Liver (tissue), 9 donors: ENCODE results near the gene NOTCH4. TPM values are rescaled to one million over a fixed set of nuclear protein-coding genes. Genes with fewer than 3 reads are reported as not detected.
A peak's percentile ranks its signal among the peaks of the same experiment; 100 is the strongest.

Experiments used
- DNase-seq: peaks from one replicate; pipeline ENCODE4 v3.0.0-alpha.2; 2017; ENCODE audit warnings: low spot score
- H3K27ac ChIP-seq, 2 donors: one replicate each; pipeline ENCODE4 v1.7.0; 2013; ENCODE audit warnings: inconsistent platforms in 2 of 2, low read length in 2 of 2, control low read depth in 1 of 2, low read depth in 1 of 2, mild to moderate bottlenecking in 1 of 2
- H3K27me3 ChIP-seq, 4 donors: one replicate each; pipeline versions ENCODE4 v1.6.1 to v1.7.0; 2013; ENCODE audit warnings: low read length in 3 of 4, inconsistent platforms in 1 of 4, mild to moderate bottlenecking in 1 of 4, moderate library complexity in 1 of 4; ENCODE audit not compliant: control insufficient read depth in 4 of 4, insufficient read depth in 4 of 4
- H3K36me3 ChIP-seq, 4 donors: one replicate each; pipeline versions ENCODE4 v1.6.1 to v1.7.0; 2013; ENCODE audit warnings: low read length in 3 of 4, mild to moderate bottlenecking in 3 of 4, low read depth in 1 of 4, moderate library complexity in 1 of 4; ENCODE audit not compliant: control insufficient read depth in 4 of 4, insufficient read depth in 3 of 4
- H3K4me1 ChIP-seq, 4 donors: one replicate each; pipeline versions ENCODE4 v1.6.1 to v1.7.0; 2013; ENCODE audit warnings: low read length in 3 of 4, mild to moderate bottlenecking in 3 of 4, moderate library complexity in 1 of 4; ENCODE audit not compliant: control insufficient read depth in 4 of 4, insufficient read depth in 4 of 4
- H3K4me3 ChIP-seq, 3 donors: one replicate each; pipeline versions ENCODE4 v1.6.1 to v1.7.0; 2013; ENCODE audit warnings: low read length in 3 of 3, control low read depth in 1 of 3, low read depth in 1 of 3, mild to moderate bottlenecking in 1 of 3
- H3K9ac ChIP-seq, 2 donors: one replicate each; pipeline ENCODE4 v1.7.0; 2013; ENCODE audit warnings: low read length in 2 of 2, mild to moderate bottlenecking in 2 of 2, moderate library complexity in 2 of 2, control low read depth in 1 of 2, low read depth in 1 of 2
- H3K9me3 ChIP-seq, 4 donors: one replicate each; pipeline versions ENCODE4 v1.6.1 to v1.7.0; 2013; ENCODE audit warnings: low read length in 3 of 4; ENCODE audit not compliant: control insufficient read depth in 4 of 4
- CTCF ChIP-seq: fragments of 150-350 bp; IDR thresholded peaks from 2 replicates; pipeline ENCODE4 v1.5.1; 2017; ENCODE audit warnings: improper control_type of control experiment, low read depth, low read length; ENCODE audit not compliant: missing input control
- EGR1 ChIP-seq, 2 donors: IDR thresholded peaks; 2 replicates each; pipeline ENCODE4 v1.6.1; 2016 to 2018; ENCODE audit warnings: antibody characterized with exemption in 2 of 2, low read depth in 2 of 2
- FOXA1 ChIP-seq: IDR thresholded peaks from 2 replicates; pipeline ENCODE4 v1.6.1; 2016; ENCODE audit warnings: antibody characterized with exemption
- FOXA2 ChIP-seq: IDR thresholded peaks from 2 replicates; pipeline ENCODE4 v1.6.1; 2016; ENCODE audit warnings: antibody characterized with exemption
- GABPA ChIP-seq, 2 donors: IDR thresholded peaks in 1 of 2; conservative IDR thresholded peaks in 1 of 2; 2 replicates each; pipeline ENCODE4 v1.6.1; 2016; ENCODE audit warnings: antibody characterized with exemption in 2 of 2, mild to moderate bottlenecking in 1 of 2, moderate library complexity in 1 of 2
- HNF4A ChIP-seq, 2 donors: conservative IDR thresholded peaks; 2 replicates each; pipeline ENCODE4 v1.6.1; 2016; ENCODE audit warnings: antibody characterized with exemption in 2 of 2, mild to moderate bottlenecking in 2 of 2
- HNF4G ChIP-seq: IDR thresholded peaks from 2 replicates; pipeline ENCODE4 v1.6.1; 2016; ENCODE audit warnings: antibody characterized with exemption
- JUND ChIP-seq, 2 donors: IDR thresholded peaks; 2 replicates each; pipeline ENCODE4 v1.6.1; 2016; ENCODE audit warnings: antibody characterized with exemption in 2 of 2
- MAX ChIP-seq: IDR thresholded peaks from 2 replicates; pipeline ENCODE4 v1.6.1; 2016; ENCODE audit warnings: antibody characterized with exemption
- NR2F2 ChIP-seq: IDR thresholded peaks from 2 replicates; pipeline ENCODE4 v1.6.1; 2016; ENCODE audit warnings: antibody characterized with exemption
- RAD21 ChIP-seq, 2 donors: IDR thresholded peaks; 2 replicates each; pipeline ENCODE4 v1.6.1; 2016; ENCODE audit warnings: antibody characterized with exemption in 2 of 2, mild to moderate bottlenecking in 2 of 2
- REST ChIP-seq: IDR thresholded peaks from 2 replicates; pipeline ENCODE4 v1.6.1; 2016; ENCODE audit warnings: antibody characterized with exemption, mild to moderate bottlenecking
- RXRA ChIP-seq, 2 donors: IDR thresholded peaks; 2 replicates each; pipeline ENCODE4 v1.6.1; 2017 to 2018; ENCODE audit warnings: antibody characterized with exemption in 2 of 2, mild to moderate bottlenecking in 1 of 2
- SP1 ChIP-seq: IDR thresholded peaks from 2 replicates; pipeline ENCODE4 v1.6.1; 2018; ENCODE audit warnings: antibody characterized with exemption, mild to moderate bottlenecking
- TAF1 ChIP-seq: conservative IDR thresholded peaks from 2 replicates; pipeline ENCODE4 v1.6.1; 2016; ENCODE audit warnings: antibody characterized with exemption, mild to moderate bottlenecking
- YY1 ChIP-seq: IDR thresholded peaks from 2 replicates; pipeline ENCODE4 v1.6.1; 2016; ENCODE audit warnings: antibody characterized with exemption, mild to moderate bottlenecking
- ZBTB33 ChIP-seq: IDR thresholded peaks from 2 replicates; pipeline ENCODE4 v1.6.1; 2016; ENCODE audit warnings: antibody characterized with exemption
- WGBS: extraction: QIAGEN DNeasy Blood & Tissue Kit; methylation state at CpG from one replicate; pipeline ENCODE4 v1.1.7; 2013; 5-methylcytosine and 5-hydroxymethylcytosine counted together
- polyA plus RNA-seq, 2 donors: library from polyadenylated mRNA; stranded (reverse) in 1 of 2; unstranded in 1 of 2; fragments of 200-250 nt in 1 of 2; fragments of >200 nt in 1 of 2; fragmentation: Nextera tagmentation in 1 of 2; extraction: Ambion mirVana in 1 of 2; gene quantifications; one replicate each; pipeline versions ENCODE4 v1.2.1 to v1.2.3, GENCODE V29; 2013 to 2015
- total RNA-seq, 2 donors: library from RNA; depleted of rRNA; stranded (reverse); fragments of >200 nt; gene quantifications; one replicate each; pipeline ENCODE4 v1.2.3, GENCODE V29; 2014
- TF ChIP-seq, protein P1 (sequence below): IDR thresholded peaks from 2 replicates; pipeline ENCODE4 v1.6.1; 2016; ENCODE audit warnings: antibody characterized with exemption
- donor health status: healthy.
- donor health status: healthy.
- donor health status: healthy.
- donor health status: healthy.
- donor health status: healthy.

NOTCH4 gene
- total and polyA plus RNA-seq, 4 donors = 2.6 to 15.1 (median 8.8) TPM

GRCh38 chr6:32177788-32178546 is 45.9 kb downstream of the NOTCH4 start, which contains the start of gene RNF5:
TSS of gene RNF5 (plus strand) at chr6:32178405. CDS start at chr6:32178512, 107 bp downstream.
- H3K4me1 ChIP-seq = peaks cover 0 to 48% (median 42%) of the 10 kb centered on the region in 4 donors
- peak within 1 kb of the TSS; percentile 45 to 98 for H3K9ac ChIP-seq
- WGBS = under 1% methylated on average over 33 of the region's 33 CpGs
- no peaks in the 10 kb centered on the region for H3K9me3 ChIP-seq
- H3K4me3 ChIP-seq = peak within 1 kb of the TSS; percentile 49 to 97 (median 78)
- H3K27ac ChIP-seq = peak within 1 kb of the TSS; percentile 95 to 96
- H3K27me3 ChIP-seq = no peaks in the 10 kb centered on the region
- peaks cover 0 to 15% (median 6%) of the 10 kb centered on the region in 4 donors for H3K36me3 ChIP-seq
- DNase-seq = peak; percentile 93
- TF ChIP-seq FOXA2 (peak; percentile 75), HNF4G (peak; percentile 84), HNF4A (conservative IDR thresholded peaks at IDR 0.05) (peak; percentile 91 to 93), MAX (peak; percentile 92), TAF1 (peak; percentile 50), FOXA1 (peak; percentile 33), SP1 (peak; percentile 98), JUND (IDR thresholded peaks at IDR 0.05) (peak; percentile 31 to 68), NR2F2 (peak; percentile 91), RXRA (IDR thresholded peaks at IDR 0.05) (peak in 1 of 2 donors; percentile 71), CTCF (no peak), RAD21 (IDR thresholded peaks at IDR 0.05) (no peak), ZBTB33 (peak; percentile 37), REST (peak; percentile 35), GABPA (IDR thresholded peaks at IDR 0.05 in 1 of 2, conservative IDR thresholded peaks at IDR 0.05 in 1 of 2) (peak in 1 of 2 donors; percentile 74), YY1 (peak; percentile 97), EGR1 (IDR thresholded peaks at IDR 0.05; ENCODE audit: low read depth in 2 of 2) (peak; percentile 55 to 86)
- TF ChIP-seq, protein P1, sequence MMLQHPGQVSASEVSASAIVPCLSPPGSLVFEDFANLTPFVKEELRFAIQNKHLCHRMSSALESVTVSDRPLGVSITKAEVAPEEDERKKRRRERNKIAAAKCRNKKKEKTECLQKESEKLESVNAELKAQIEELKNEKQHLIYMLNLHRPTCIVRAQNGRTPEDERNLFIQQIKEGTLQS = no peak
